GM18870 (cell line): ENCODE data around the gene FGD6.
"Not testable (repeated sequence)": the region's sequence is repeated elsewhere in the genome, so short reads cannot be mapped to it uniquely, and the experiment has no call there.

Source experiments
- ATAC-seq: cut with Tn5 transposase; IDR thresholded peaks from one replicate; pipeline ENCODE4 v1.9.1; 2021; ENCODE audit warnings: moderate library complexity; ENCODE audit not compliant: unreplicated experiment

Gene FGD6

GRCh38 chr12:95181103-95181502 lies 36.2 kb downstream of the FGD6 start:
- ATAC-seq = no peak

- no peak for ATAC-seq
Measured at GRCh38 chr12:95179011-95179410, 38.3 kb downstream of the FGD6 start.

- ATAC-seq = no peak
Measured at GRCh38 chr12:95178136-95178535, 39.1 kb downstream of the FGD6 start.

- no peak for ATAC-seq
Measured at GRCh38 chr12:95177201-95177768, 40.0 kb downstream of the FGD6 start.

GRCh38 chr12:95173392-95174251 lies 43.6 kb downstream of the FGD6 start:
- no peak for ATAC-seq

GRCh38 chr12:95169368-95169767 lies 47.9 kb downstream of the FGD6 start:
- no peak for ATAC-seq

GRCh38 chr12:95168746-95169145 lies 48.5 kb downstream of the FGD6 start:
- no peak for ATAC-seq

- no peak for ATAC-seq
Measured at GRCh38 chr12:95164656-95165055, 52.6 kb downstream of the FGD6 start.

GRCh38 chr12:95158919-95159318 lies 58.3 kb downstream of the FGD6 start:
- no peak for ATAC-seq

GRCh38 chr12:95151821-95152220 lies 65.4 kb downstream of the FGD6 start:
- ATAC-seq = no peak

GRCh38 chr12:95151406-95151805 lies 65.9 kb downstream of the FGD6 start:
- no peak for ATAC-seq

- ATAC-seq = no peak
Measured at GRCh38 chr12:95150501-95150900, 66.8 kb downstream of the FGD6 start.

- ATAC-seq = no peak
Measured at GRCh38 chr12:95147866-95148265, 69.4 kb downstream of the FGD6 start.

GRCh38 chr12:95146769-95147168 lies 70.5 kb downstream of the FGD6 start:
- ATAC-seq = no peak

- no peak for ATAC-seq
Measured at GRCh38 chr12:95143621-95144205, 73.6 kb downstream of the FGD6 start.

GRCh38 chr12:95142431-95143151 lies 74.7 kb downstream of the FGD6 start:
- ATAC-seq = no peak

- no peak for ATAC-seq
Measured at GRCh38 chr12:95141310-95141709, 76.0 kb downstream of the FGD6 start.

GRCh38 chr12:95138031-95138430 lies 79.2 kb downstream of the FGD6 start:
- ATAC-seq = not testable (repeated sequence)

GRCh38 chr12:95136598-95136997 lies 80.7 kb downstream of the FGD6 start:
- ATAC-seq = no peak

GRCh38 chr12:95134085-95134484 lies 83.2 kb downstream of the FGD6 start:
- ATAC-seq = no peak

GRCh38 chr12:95131589-95132340 lies 85.5 kb downstream of the FGD6 start:
- ATAC-seq = no peak
